Stimulated activated CD8-positive, alpha-beta memory T cell treated with anti-CD3 and anti-CD28 coated beads, Interleukin-7, amount 100 ng/mL, for 48 hours (primary cell): ENCODE data around the gene TAS2R39.

Experiments
- DNase-seq, 2 donors: peaks; one replicate each; pipeline ENCODE4 v3.0.0-alpha.2; 2020; ENCODE audit warnings: low read depth in 1 of 2; ENCODE audit errors: extremely low read depth in 1 of 2

The TAS2R39 gene

GRCh38 chr7:143214789-143215679 lies 31.8 kb downstream of the TAS2R39 start:
- peak in 1 of 2 donors; percentile 14 for DNase-seq

- no peak for DNase-seq
Measured at GRCh38 chr7:143216151-143216550, 32.9 kb downstream of the TAS2R39 start.

GRCh38 chr7:143216686-143217085 lies 33.5 kb downstream of the TAS2R39 start:
- no peak for DNase-seq

GRCh38 chr7:143217806-143218205 lies 34.6 kb downstream of the TAS2R39 start:
- DNase-seq, result no peak

GRCh38 chr7:143221286-143221685 lies 38.1 kb downstream of the TAS2R39 start:
- no peak for DNase-seq

- DNase-seq, result no peak
Measured at GRCh38 chr7:143221737-143222136, 38.5 kb downstream of the TAS2R39 start, which contains the start of gene TAS2R40. Gene TAS2R40, plus strand, starts transcription at chr7:143222037. Its CDS starts 42 bp downstream, at chr7:143222079.

GRCh38 chr7:143222782-143223181 lies 39.6 kb downstream of the TAS2R39 start:
- no peak for DNase-seq

- DNase-seq, result no peak
Measured at GRCh38 chr7:143223784-143224183, 40.6 kb downstream of the TAS2R39 start.

- DNase-seq, result no peak
Measured at GRCh38 chr7:143225047-143225446, 41.8 kb downstream of the TAS2R39 start.

- no peak for DNase-seq
Measured at GRCh38 chr7:143227806-143228205, 44.6 kb downstream of the TAS2R39 start.

GRCh38 chr7:143229054-143229790 lies 46.0 kb downstream of the TAS2R39 start:
- DNase-seq, result no peak

- DNase-seq, result no peak
Measured at GRCh38 chr7:143230602-143231457, 47.6 kb downstream of the TAS2R39 start.
